K562 (cell line): ENCODE data around the gene ODF4. TPM values are rescaled to one million over a fixed set of nuclear protein-coding genes. Genes with fewer than 3 reads are reported as not detected.

Experiments used
- ARNT ChIP-seq, 2 experiments: fragments of 450-650 bp; IDR thresholded peaks; 2 replicates each; pipeline ENCODE4 v1.6.1; 2016; ENCODE audit warnings: mild to moderate bottlenecking in 1 of 2
- BCLAF1 ChIP-seq, 2 experiments: fragments of 450-650 bp in 1 of 2; IDR thresholded peaks; 2 replicates each; pipeline ENCODE4 v1.6.1; 2011 to 2017; ENCODE audit warnings: low read depth in 2 of 2, antibody characterized with exemption in 1 of 2, borderline replicate concordance in 1 of 2, low read length in 1 of 2, mild to moderate bottlenecking in 1 of 2, mixed read lengths in 1 of 2; ENCODE audit not compliant: control insufficient read depth in 1 of 2
- BRD9 ChIP-seq: fragments of 450-650 bp; IDR thresholded peaks from 2 replicates; pipeline ENCODE4 v1.6.1; 2018; ENCODE audit warnings: low read depth; ENCODE audit not compliant: partially characterized antibody
- CBFA2T2 ChIP-seq: fragments of 450-650 bp; conservative IDR thresholded peaks from 2 replicates; pipeline ENCODE4 v1.6.1; 2017; ENCODE audit warnings: mild to moderate bottlenecking
- CBX1 ChIP-seq: sonication (generic); IDR thresholded peaks from 2 replicates; pipeline ENCODE4 v1.6.1; 2016; ENCODE audit warnings: antibody characterized with exemption, low read depth, mild to moderate bottlenecking
- HNRNPH1 ChIP-seq: fragments of 200-400 bp; formaldehyde crosslinking; optimal IDR thresholded peaks from 2 replicates; pipeline ENCODE3; 2017; ENCODE audit warnings: low read depth, mild to moderate bottlenecking, low read length, moderate library complexity
- MCM2 ChIP-seq: fragments of 450-650 bp; IDR thresholded peaks from 2 replicates; pipeline ENCODE4 v1.6.1; 2017; ENCODE audit warnings: low read depth, mild to moderate bottlenecking
- MCM7 ChIP-seq, 2 experiments: fragments of 450-650 bp; IDR thresholded peaks; 2 replicates each; pipeline ENCODE4 v1.6.1; 2016 to 2018
- MED1 ChIP-seq: sonication (generic); formaldehyde crosslinking; IDR thresholded peaks from 2 replicates; pipeline ENCODE4 v1.8.1; 2023; ENCODE audit warnings: missing genetic modification reagents, borderline replicate concordance
- MYBL2 ChIP-seq, 2 experiments: fragments of 450-650 bp in 1 of 2; sonication (generic) in 1 of 2; formaldehyde crosslinking in 1 of 2; IDR thresholded peaks; 2 replicates each; pipeline versions ENCODE4 v1.6.1 to v1.8.1; 2017 to 2022; ENCODE audit warnings: borderline replicate concordance in 1 of 2, inconsistent platforms in 1 of 2, low read depth in 1 of 2, mild to moderate bottlenecking in 1 of 2, missing genetic modification reagents in 1 of 2, moderate library complexity in 1 of 2
- PCBP1 ChIP-seq: fragments of 200-400 bp; formaldehyde crosslinking; IDR thresholded peaks from 2 replicates; pipeline ENCODE4 v1.6.1; 2018; ENCODE audit warnings: mild to moderate bottlenecking, low read depth, low read length; ENCODE audit not compliant: poor library complexity, severe bottlenecking
- POLR2H ChIP-seq: IDR thresholded peaks from 2 replicates; pipeline ENCODE4 v1.6.1; 2016; ENCODE audit warnings: missing genetic modification characterization, low read depth, mild to moderate bottlenecking, control low read depth, missing compliant biosample characterization, moderate library complexity
- SAFB ChIP-seq: fragments of 200-400 bp; formaldehyde crosslinking; IDR thresholded peaks from 2 replicates; pipeline ENCODE4 v1.6.1; 2017; ENCODE audit warnings: low read depth, low read length, borderline replicate concordance
- SETDB1 ChIP-seq: IDR thresholded peaks from one replicate; pipeline ENCODE4 v1.6.1; 2012; ENCODE audit warnings: low read length, control low read depth, inconsistent platforms
- SIRT6 ChIP-seq: IDR thresholded peaks from one replicate; pipeline ENCODE4 v1.6.1; 2012; ENCODE audit warnings: low read depth, mild to moderate bottlenecking, control low read depth, inconsistent platforms, low read length, moderate library complexity
- ZNF12 ChIP-seq: sonication (generic); formaldehyde crosslinking; IDR thresholded peaks from 2 replicates; pipeline ENCODE4 v1.4.0; 2020; ENCODE audit warnings: mild to moderate bottlenecking, missing genetic modification reagents
- ZNF140 ChIP-seq: fragments of 250-450 bp; sonication (Bioruptor Pico); IDR thresholded peaks from 2 replicates; pipeline ENCODE4 v1.8.0; 2021; ENCODE audit warnings: moderate library complexity, mild to moderate bottlenecking, inconsistent platforms
- ZNF274 ChIP-seq: IDR thresholded peaks from 2 replicates; pipeline ENCODE4 v1.6.1; 2011; ENCODE audit warnings: low read depth, mild to moderate bottlenecking, low read length, moderate library complexity, borderline replicate concordance
- ZNF589 ChIP-seq: fragments of 200-800 bp; sonication (Bioruptor generic); IDR thresholded peaks from 2 replicates; pipeline ENCODE4 v1.6.1; 2016; ENCODE audit warnings: low read depth, missing genetic modification characterization, missing compliant biosample characterization
- ZNF707 ChIP-seq: fragments of 250-450 bp; sonication (Bioruptor Pico); conservative IDR thresholded peaks from 2 replicates; pipeline ENCODE4 v1.8.0; 2022; ENCODE audit warnings: inconsistent platforms, mild to moderate bottlenecking, moderate library complexity
- ZZZ3 ChIP-seq: fragments of 450-650 bp; IDR thresholded peaks from 2 replicates; pipeline ENCODE4 v1.6.1; 2016; ENCODE audit warnings: antibody characterized with exemption, mild to moderate bottlenecking, moderate library complexity
- polyA plus RNA-seq, 8 experiments: library from polyadenylated mRNA; depleted of rRNA in 4 of 8; stranded (reverse) in 5 of 8; unstranded in 3 of 8; fragments of >200 nt; fragmentation: Nextera tagmentation in 2 of 8; fragmentation: Illumina TruSeq in 1 of 8; extraction: Ambion mirVana in 2 of 8; extraction: Trizol in 1 of 8; gene quantifications; 2 replicates each; pipeline versions ENCODE4 v1.2.1 to v1.2.3, GENCODE V29; 2011 to 2014; ENCODE audit warnings: inconsistent platforms in 1 of 8, missing spikeins in 1 of 8
- total RNA-seq, 7 experiments: library from RNA; depleted of rRNA in 6 of 7; stranded (reverse); fragments of >200 nt in 6 of 7; fragmentation: Illumina TruSeq in 2 of 7; extraction: Trizol in 2 of 7; gene quantifications; 2 replicates each; pipeline versions ENCODE4 v1.2.1 to v1.2.3, GENCODE V29; 2011 to 2021; ENCODE audit warnings: low replicate concordance in 1 of 7
- TF ChIP-seq, protein P1 (sequence below): sonication (generic); formaldehyde crosslinking; IDR thresholded peaks from 2 replicates; pipeline ENCODE4 v1.8.0; 2022; ENCODE audit warnings: mild to moderate bottlenecking, low read depth, missing genetic modification reagents
- TF ChIP-seq, protein P2 (sequence below): fragments of 450-650 bp; formaldehyde crosslinking; IDR thresholded peaks from 2 replicates; pipeline ENCODE4 v1.4.0; 2022; ENCODE audit warnings: missing genetic modification characterization

ODF4 gene
- total and polyA plus RNA-seq, 9 of the 15 experiments (the other 6 are each of a cell fraction or from before 2014, with no cell fraction given), result not detected

DNA sequence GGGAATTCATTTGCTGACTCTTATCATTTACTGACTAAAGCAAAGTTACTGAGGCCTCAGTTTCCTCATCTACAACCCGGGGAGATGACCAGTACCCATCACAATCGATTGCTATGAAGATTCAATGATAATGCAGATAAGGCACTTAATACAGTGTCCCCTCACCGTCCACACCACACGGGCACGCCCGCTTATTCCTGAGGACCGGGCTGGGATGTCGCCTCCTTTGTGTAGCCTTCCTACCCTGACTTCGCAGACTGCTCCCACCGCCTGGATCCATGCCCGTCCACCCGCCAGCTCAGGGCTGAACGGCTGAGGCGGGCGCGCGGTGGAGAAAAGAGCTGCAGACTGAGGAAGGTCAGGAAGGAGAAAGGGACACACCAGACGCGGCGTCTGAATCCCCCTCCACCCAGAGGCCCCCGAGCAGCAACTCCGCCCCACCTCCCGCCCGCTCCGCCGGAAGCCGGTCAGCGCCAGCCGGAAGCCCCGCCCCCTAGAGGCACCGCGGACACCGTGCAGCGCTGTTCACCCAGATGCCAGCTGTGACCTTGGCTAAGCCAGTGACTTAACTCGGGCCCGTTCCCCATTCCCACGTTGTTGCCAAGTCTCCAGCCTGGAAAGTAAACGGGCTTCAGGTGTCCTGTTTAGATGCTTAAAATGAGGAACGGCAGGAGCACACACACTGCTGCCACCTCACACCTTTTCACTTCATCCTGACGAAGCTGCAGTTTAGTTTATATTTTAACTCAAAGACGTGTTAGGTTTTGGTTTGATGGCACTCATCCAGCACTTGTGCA, 36.8 kb downstream of the ODF4 start, which contains the start of gene KRABD2 (continued):
- TF ChIP-seq, protein P1, sequence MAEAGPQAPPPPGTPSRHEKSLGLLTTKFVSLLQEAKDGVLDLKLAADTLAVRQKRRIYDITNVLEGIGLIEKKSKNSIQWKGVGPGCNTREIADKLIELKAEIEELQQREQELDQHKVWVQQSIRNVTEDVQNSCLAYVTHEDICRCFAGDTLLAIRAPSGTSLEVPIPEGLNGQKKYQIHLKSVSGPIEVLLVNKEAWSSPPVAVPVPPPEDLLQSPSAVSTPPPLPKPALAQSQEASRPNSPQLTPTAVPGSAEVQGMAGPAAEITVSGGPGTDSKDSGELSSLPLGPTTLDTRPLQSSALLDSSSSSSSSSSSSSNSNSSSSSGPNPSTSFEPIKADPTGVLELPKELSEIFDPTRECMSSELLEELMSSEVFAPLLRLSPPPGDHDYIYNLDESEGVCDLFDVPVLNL (CRISPR knock-in tag), result no peak
- no peak for TF ChIP-seq MED1
- no peak for TF ChIP-seq BRD9
- no peak for TF ChIP-seq ZNF274
- TF ChIP-seq SETDB1, result no peak
- TF ChIP-seq ZNF140 (CRISPR knock-in tag), result no peak
- no peak for TF ChIP-seq MCM2
- TF ChIP-seq PCBP1, result no peak
- TF ChIP-seq MCM7 (IDR thresholded peaks at IDR 0.05), result no peak
- no peak for TF ChIP-seq ZNF707 (CRISPR knock-in tag)
- no peak for TF ChIP-seq SAFB
- TF ChIP-seq SIRT6, result peak; percentile 82
- TF ChIP-seq BCLAF1 (IDR thresholded peaks at IDR 0.05; ENCODE audit: borderline replicate concordance in 1 of 2, control insufficient read depth in 1 of 2, low read depth in 2 of 2, low read length in 1 of 2), result peak in 1 of 2 experiments; percentile 50; a peak in 1 of 4 replicates
- TF ChIP-seq ZNF12 (CRISPR knock-in tag), result no peak
- TF ChIP-seq CBX1, result peak; percentile 72; the same call in 1 of the 2 replicates
- no peak for TF ChIP-seq ARNT (IDR thresholded peaks at IDR 0.05)
- no peak for TF ChIP-seq ZZZ3
- TF ChIP-seq HNRNPH1, result no peak
- TF ChIP-seq ZNF589 (CRISPR knock-in tag), result no peak
- TF ChIP-seq POLR2H, result peak; percentile 39
- no peak for TF ChIP-seq CBFA2T2
- TF ChIP-seq, protein P2, sequence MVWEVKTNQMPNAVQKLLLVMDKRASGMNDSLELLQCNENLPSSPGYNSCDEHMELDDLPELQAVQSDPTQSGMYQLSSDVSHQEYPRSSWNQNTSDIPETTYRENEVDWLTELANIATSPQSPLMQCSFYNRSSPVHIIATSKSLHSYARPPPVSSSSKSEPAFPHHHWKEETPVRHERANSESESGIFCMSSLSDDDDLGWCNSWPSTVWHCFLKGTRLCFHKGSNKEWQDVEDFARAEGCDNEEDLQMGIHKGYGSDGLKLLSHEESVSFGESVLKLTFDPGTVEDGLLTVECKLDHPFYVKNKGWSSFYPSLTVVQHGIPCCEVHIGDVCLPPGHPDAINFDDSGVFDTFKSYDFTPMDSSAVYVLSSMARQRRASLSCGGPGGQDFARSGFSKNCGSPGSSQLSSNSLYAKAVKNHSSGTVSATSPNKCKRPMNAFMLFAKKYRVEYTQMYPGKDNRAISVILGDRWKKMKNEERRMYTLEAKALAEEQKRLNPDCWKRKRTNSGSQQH (CRISPR knock-in tag), result peak; percentile 84; the same call in 1 of the 2 replicates
- TF ChIP-seq MYBL2 (IDR thresholded peaks at IDR 0.05; ENCODE audit: low read depth), result no peak
- TF ChIP-seq MYBL2 (CRISPR knock-in tag; IDR thresholded peaks at IDR 0.05; ENCODE audit: borderline replicate concordance), result no peak
